IMR-90 (cell line): ENCODE measurements around the gene SETD2. TPM values are rescaled to one million over a fixed set of nuclear protein-coding genes. Genes with fewer than 3 reads are reported as not detected.

Experiments
- ATAC-seq: fragments of 200-7000 bp; cut with Tn5 transposase; 2 replicates; pipeline ENCODE4 v1.9.1; 2020; ENCODE audit warnings: low read depth, mild to moderate bottlenecking, moderate library complexity
- BruUV-seq: library from RNA; stranded (reverse); fragments of 400-500 nt; replicated peaks from 2 replicates; lab custom pipeline; 2021; lab: Mats Ljungman, UMichigan
- CTCF ChIA-PET: fragments of 300-600 bp; formaldehyde crosslinking; extraction: SDS; loops from one replicate; lab custom pipeline; 2021; ENCODE audit warnings: antibody characterized with exemption; lab: Yijun Ruan, JAX
- POLR2A ChIA-PET: fragments of 300-600 bp; sonication (Branson Sonifier 250); formaldehyde crosslinking; loops from one replicate; lab custom pipeline; 2022; ENCODE audit warnings: antibody characterized with exemption; ENCODE audit not compliant: unreplicated experiment; lab: Charles Lee
- DNase-seq: peaks from one replicate; pipeline ENCODE4 v3.0.0; 2013
- H2AFZ ChIP-seq: replicated peaks from 2 replicates; pipeline ENCODE3; 2013; ENCODE audit warnings: low read length, mild to moderate bottlenecking; ENCODE audit not compliant: poor library complexity
- H2AK5ac ChIP-seq: 2 replicates; pipeline ENCODE4 v1.6.1; 2013; ENCODE audit warnings: low read depth, low read length, inconsistent platforms
- H2AK9ac ChIP-seq: replicated peaks from 2 replicates; pipeline ENCODE3; 2013; ENCODE audit warnings: mild to moderate bottlenecking, low read depth, low read length, moderate library complexity; ENCODE audit not compliant: poor library complexity
- H2BK120ac ChIP-seq: 2 replicates; pipeline ENCODE4 v1.6.1; 2013; ENCODE audit warnings: low read depth, low read length, inconsistent platforms
- H2BK15ac ChIP-seq: 3 replicates; pipeline ENCODE4 v1.6.1; 2013; ENCODE audit warnings: low read depth, low read length, inconsistent platforms
- H2BK20ac ChIP-seq: 2 replicates; pipeline ENCODE4 v1.6.1; 2013; ENCODE audit warnings: low read depth, mild to moderate bottlenecking, inconsistent platforms, low read length, moderate library complexity
- H2BK5ac ChIP-seq: 2 replicates; pipeline ENCODE4 v1.6.1; 2013; ENCODE audit warnings: mild to moderate bottlenecking, low read depth, low read length, inconsistent platforms; ENCODE audit not compliant: poor library complexity, severe bottlenecking
- H3K14ac ChIP-seq: replicated peaks from 2 replicates; pipeline ENCODE4 v1.6.1; 2013; ENCODE audit warnings: low read depth, low read length, inconsistent platforms
- H3K18ac ChIP-seq: 2 replicates; pipeline ENCODE4 v1.6.1; 2013; ENCODE audit warnings: low read depth, low read length, control low read depth
- H3K23ac ChIP-seq: 2 replicates; pipeline ENCODE4 v1.6.1; 2013; ENCODE audit warnings: low read depth, low read length, inconsistent platforms
- H3K27ac ChIP-seq: 2 replicates; pipeline ENCODE4 v1.5.1; 2013; ENCODE audit warnings: mild to moderate bottlenecking, control low read depth, low read length; ENCODE audit not compliant: insufficient read depth
- H3K27me3 ChIP-seq: 2 replicates; pipeline ENCODE4 v1.6.1; 2013; ENCODE audit warnings: low read length; ENCODE audit not compliant: control insufficient read depth, insufficient read depth
- H3K36me3 ChIP-seq: 2 replicates; pipeline ENCODE4 v1.6.1; 2013; ENCODE audit warnings: low read length, mixed read lengths; ENCODE audit not compliant: control insufficient read depth, insufficient read depth
- H3K4ac ChIP-seq: 2 replicates; pipeline ENCODE4 v1.6.1; 2013; ENCODE audit warnings: low read depth, low read length, inconsistent platforms
- H3K4me1 ChIP-seq: 2 replicates; pipeline ENCODE4 v1.6.1; 2013; ENCODE audit warnings: low read length, mixed read lengths; ENCODE audit not compliant: control insufficient read depth, insufficient read depth
- H3K4me2 ChIP-seq: 2 replicates; pipeline ENCODE4 v1.6.1; 2013; ENCODE audit warnings: low read depth, mild to moderate bottlenecking, control low read depth, low read length, moderate library complexity
- H3K4me3 ChIP-seq: 2 replicates; pipeline ENCODE4 v1.5.1; 2013; ENCODE audit warnings: low read depth, mild to moderate bottlenecking, control low read depth, low read length, moderate library complexity; ENCODE audit not compliant: insufficient read depth
- H3K56ac ChIP-seq: 2 replicates; pipeline ENCODE4 v1.6.1; 2013; ENCODE audit warnings: low read length, inconsistent platforms; ENCODE audit not compliant: insufficient read depth; ENCODE audit errors: extremely low read depth
- H3K79me1 ChIP-seq, 2 experiments: 2 replicates each; pipeline ENCODE4 v1.6.1; 2013; ENCODE audit warnings: low read length in 2 of 2, inconsistent platforms in 1 of 2, low read depth in 1 of 2
- H3K9ac ChIP-seq: 2 replicates; pipeline ENCODE4 v1.6.1; 2013; ENCODE audit warnings: low read depth, low read length, control low read depth
- H3K9me1 ChIP-seq: 2 replicates; pipeline ENCODE4 v1.6.1; 2013; ENCODE audit warnings: low read length, inconsistent platforms; ENCODE audit not compliant: insufficient read depth
- H3K9me3 ChIP-seq: 2 replicates; pipeline ENCODE4 v1.6.1; 2013; ENCODE audit warnings: low read length; ENCODE audit not compliant: control insufficient read depth, insufficient read depth
- H4K20me1 ChIP-seq: 2 replicates; pipeline ENCODE4 v1.6.1; 2013; ENCODE audit warnings: low read length, inconsistent platforms; ENCODE audit not compliant: insufficient read depth
- H4K5ac ChIP-seq: 2 replicates; pipeline ENCODE4 v1.6.1; 2013; ENCODE audit warnings: mild to moderate bottlenecking, low read depth, low read length, control low read depth
- H4K8ac ChIP-seq, 2 experiments: 2 replicates each; pipeline ENCODE4 v1.6.1; 2013; ENCODE audit warnings: low read depth in 2 of 2, low read length in 2 of 2, control low read depth in 1 of 2, inconsistent platforms in 1 of 2
- H4K91ac ChIP-seq: 2 replicates; pipeline ENCODE4 v1.6.1; 2013; ENCODE audit warnings: low read depth, low read length, inconsistent platforms; ENCODE audit not compliant: insufficient read depth
- BHLHE40 ChIP-seq: fragments of 150-350 bp; IDR thresholded peaks from 2 replicates; pipeline ENCODE4 v1.6.1; 2016; ENCODE audit warnings: mild to moderate bottlenecking, low read depth, low read length
- CEBPB ChIP-seq: IDR thresholded peaks from 2 replicates; pipeline ENCODE4 v1.6.1; 2012; ENCODE audit warnings: low read depth, low read length, improper control_type of control experiment
- CHD1 ChIP-seq: IDR thresholded peaks from 2 replicates; pipeline ENCODE4 v1.6.1; 2012; ENCODE audit warnings: low read depth, low read length, improper control_type of control experiment
- FOS ChIP-seq: fragments of 150-350 bp; IDR thresholded peaks from 2 replicates; pipeline ENCODE4 v1.6.1; 2016; ENCODE audit warnings: low read depth, low read length
- MAFK ChIP-seq: IDR thresholded peaks from 2 replicates; pipeline ENCODE4 v1.6.1; 2012; ENCODE audit warnings: low read depth, low read length, improper control_type of control experiment
- MAZ ChIP-seq: IDR thresholded peaks from 2 replicates; pipeline ENCODE4 v1.6.1; 2012; ENCODE audit warnings: low read depth, mild to moderate bottlenecking, low read length, improper control_type of control experiment, moderate library complexity, borderline replicate concordance
- MXI1 ChIP-seq: IDR thresholded peaks from 2 replicates; pipeline ENCODE4 v1.6.1; 2012; ENCODE audit warnings: low read depth, mild to moderate bottlenecking, low read length, moderate library complexity, borderline replicate concordance
- POLR2A ChIP-seq: IDR thresholded peaks from 2 replicates; pipeline ENCODE4 v1.6.1; 2012; ENCODE audit warnings: mild to moderate bottlenecking, low read depth, low read length
- RAD21 ChIP-seq: IDR thresholded peaks from 2 replicates; pipeline ENCODE4 v1.6.1; 2012; ENCODE audit warnings: low read length, improper control_type of control experiment
- RCOR1 ChIP-seq: IDR thresholded peaks from 2 replicates; pipeline ENCODE4 v1.6.1; 2012; ENCODE audit warnings: mild to moderate bottlenecking, low read length, improper control_type of control experiment; ENCODE audit not compliant: insufficient replicate concordance
- RFX5 ChIP-seq: IDR thresholded peaks from 2 replicates; pipeline ENCODE4 v1.8.0; 2012; ENCODE audit warnings: low read depth, mild to moderate bottlenecking, low read length, moderate library complexity
- SMC3 ChIP-seq: fragments of 150-350 bp; IDR thresholded peaks from 2 replicates; pipeline ENCODE4 v1.6.1; 2016; ENCODE audit warnings: low read depth, mild to moderate bottlenecking, antibody characterized with exemption, low read length, moderate library complexity
- USF2 ChIP-seq: fragments of 150-350 bp; IDR thresholded peaks from 2 replicates; pipeline ENCODE4 v1.6.1; 2017; ENCODE audit warnings: mild to moderate bottlenecking, antibody characterized with exemption, low read length, low read depth
- WGBS, 2 experiments: methylation state at CpG; one replicate each; pipeline versions ENCODE4 v1.1.5 to v1.1.7; 2013; ENCODE audit warnings: missing lambda C conversion rate in 2 of 2; ENCODE audit not compliant: insufficient read length in 1 of 2; ENCODE audit errors: extremely low coverage in 2 of 2; 5-methylcytosine and 5-hydroxymethylcytosine counted together
- dilution Hi-C: fragments of 300-500 bp; cut with HindIII; formaldehyde crosslinking; loops from one replicate; pipeline ENCODE4 v1.14.3; 2018; ENCODE audit warnings: low sequenced_read_pairs; ENCODE audit not compliant: unreplicated experiment
- in situ Hi-C: fragments of 300-500 bp; cut with MboI; formaldehyde crosslinking; loops from 3 replicates; pipeline ENCODE4 v1.14.3; 2019; ENCODE audit warnings: low sequenced_read_pairs, inconsistent platforms, mixed read lengths
- intact Hi-C: fragments of 100-400 bp; cut with micrococcal nuclease; formaldehyde crosslinking; loops from 2 replicates; pipeline ENCODE4 v1.10.0; 2022
- polyA plus RNA-seq, 3 experiments: library from polyadenylated mRNA; depleted of rRNA; stranded (reverse); fragments of >200 nt; gene quantifications; 2 replicates each; pipeline ENCODE4 v1.2.3, GENCODE V29; 2012; ENCODE audit warnings: low replicate concordance in 1 of 3
- total RNA-seq: library from RNA; depleted of rRNA; stranded (reverse); fragments of >200 nt; gene quantifications from 2 replicates; pipeline ENCODE4 v1.2.3, GENCODE V29; 2012
- TF ChIP-seq, protein P1 (sequence below): fragments of 150-350 bp; IDR thresholded peaks from 2 replicates; pipeline ENCODE4 v1.6.1; 2016; ENCODE audit warnings: low read depth, mild to moderate bottlenecking, low read length, moderate library complexity, borderline replicate concordance

The SETD2 gene
- total and polyA plus RNA-seq, 2 of the 4 experiments (the other 2 are of a cell fraction), result 18.3 to 20.1 TPM

- Histone ChIP-seq H2BK5ac (no peak overlapping the region), H3K4me1 (peaks cover 3% of the 10 kb centered on the region; the same call in 1 of the 2 replicates), H3K56ac (no peak overlapping the region), H3K36me3 (peaks cover 6% of the 10 kb centered on the region; the same call in 1 of the 2 replicates), H2BK120ac (no peak overlapping the region), H3K18ac (no peak overlapping the region), H4K91ac (no peak overlapping the region), H3K9me3 (no peaks in the 10 kb centered on the region), H2AK9ac (no peak overlapping the region), H3K79me1 (no peaks in the 10 kb centered on the region), H2BK20ac (no peak overlapping the region), H3K9me1 (peaks cover 10% of the 10 kb centered on the region; the same call in 1 of the 2 replicates), H4K8ac (no peak overlapping the region), H3K4me3 (no peak overlapping the region), H4K5ac (no peak overlapping the region), H3K4me2 (no peak overlapping the region), H3K27ac (no peak overlapping the region), H4K20me1 (no peaks in the 10 kb centered on the region; the same call in 1 of the 2 replicates), H3K14ac (no peak overlapping the region), H2BK15ac (no peak overlapping the region), H2AK5ac (no peak overlapping the region), H2AFZ (no peak overlapping the region), H3K9ac (no peak overlapping the region), H3K27me3 (no peaks in the 10 kb centered on the region), H3K23ac (no peak overlapping the region), H3K4ac (no peak overlapping the region)
- intact Hi-C loops, result no loop called here
- ChIA-PET POLR2A (no interaction called here), CTCF (no interaction called here)
- WGBS, 2 experiments, result 95% methylated on average over 10 of the region's 27 CpGs; no CpG with 5 or more reads in 1 of the 2 experiments
- DNase-seq, result no peak
- in situ Hi-C loops, result no loop called here
- dilution Hi-C loops, result no loop called here
- ATAC-seq, result no peak
- BruUV-seq, result no TSS peak
- no peak for TF ChIP-seq POLR2A
- no peak for TF ChIP-seq CEBPB
- no peak for TF ChIP-seq BHLHE40
- TF ChIP-seq SMC3, result no peak
- TF ChIP-seq MAFK, result no peak
- TF ChIP-seq RAD21, result no peak
- no peak for TF ChIP-seq CHD1
- TF ChIP-seq USF2, result no peak
- TF ChIP-seq, protein P1, sequence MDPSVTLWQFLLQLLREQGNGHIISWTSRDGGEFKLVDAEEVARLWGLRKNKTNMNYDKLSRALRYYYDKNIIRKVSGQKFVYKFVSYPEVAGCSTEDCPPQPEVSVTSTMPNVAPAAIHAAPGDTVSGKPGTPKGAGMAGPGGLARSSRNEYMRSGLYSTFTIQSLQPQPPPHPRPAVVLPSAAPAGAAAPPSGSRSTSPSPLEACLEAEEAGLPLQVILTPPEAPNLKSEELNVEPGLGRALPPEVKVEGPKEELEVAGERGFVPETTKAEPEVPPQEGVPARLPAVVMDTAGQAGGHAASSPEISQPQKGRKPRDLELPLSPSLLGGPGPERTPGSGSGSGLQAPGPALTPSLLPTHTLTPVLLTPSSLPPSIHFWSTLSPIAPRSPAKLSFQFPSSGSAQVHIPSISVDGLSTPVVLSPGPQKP, result no peak
- no peak for TF ChIP-seq FOS
- no peak for TF ChIP-seq MAZ
- TF ChIP-seq MXI1, result no peak
- no peak for TF ChIP-seq RFX5
- TF ChIP-seq RCOR1, result no peak
These were observed 160.2 kb downstream of the SETD2 start for GRCh38 chr3:47003461-47004368.
